Neural progenitor cell (in vitro differentiated cells): ENCODE data around the gene KRT74. TPM values are rescaled to one million over a fixed set of nuclear protein-coding genes. Genes with fewer than 3 reads are reported as not detected.

Experiments
- DNase-seq: peaks from one replicate; pipeline ENCODE4 v3.0.0-alpha.2; 2016; ENCODE audit warnings: low spot score
- H2AFZ ChIP-seq: fragments of 200-600 bp; sonication (generic); replicated peaks from 2 replicates; pipeline ENCODE4 v1.6.1; 2016; ENCODE audit warnings: antibody characterized with exemption
- H3F3A ChIP-seq: fragments of 200-600 bp; sonication (generic); 2 replicates; pipeline ENCODE4 v1.6.1; 2016; ENCODE audit warnings: antibody characterized with exemption, low read depth
- H3K27ac ChIP-seq: fragments of 200-600 bp; sonication (generic); 2 replicates; pipeline ENCODE4 v1.5.1; 2016; ENCODE audit warnings: mild to moderate bottlenecking
- H3K27me3 ChIP-seq: fragments of 200-600 bp; sonication (generic); 2 replicates; pipeline ENCODE4 v1.6.1; 2016; ENCODE audit warnings: mild to moderate bottlenecking, moderate library complexity
- H3K36me3 ChIP-seq: fragments of 200-600 bp; sonication (generic); 2 replicates; pipeline ENCODE4 v1.5.1; 2016
- H3K4me1 ChIP-seq: fragments of 200-600 bp; sonication (generic); 2 replicates; pipeline ENCODE4 v1.6.1; 2016; ENCODE audit warnings: mixed run types
- H3K4me2 ChIP-seq: fragments of 200-600 bp; sonication (generic); 2 replicates; pipeline ENCODE4 v1.6.1; 2016
- H3K4me3 ChIP-seq: fragments of 200-600 bp; sonication (generic); 2 replicates; pipeline ENCODE4 v1.5.1; 2016
- H3K79me2 ChIP-seq: fragments of 200-600 bp; sonication (generic); 2 replicates; pipeline ENCODE4 v1.6.1; 2016; ENCODE audit warnings: low read depth
- H3K9ac ChIP-seq: fragments of 200-600 bp; sonication (generic); 2 replicates; pipeline ENCODE4 v1.6.1; 2016
- H3K9me3 ChIP-seq: fragments of 200-600 bp; sonication (generic); 2 replicates; pipeline ENCODE4 v1.5.1; 2016; ENCODE audit warnings: low read depth
- H4K20me1 ChIP-seq: fragments of 200-600 bp; sonication (generic); 2 replicates; pipeline ENCODE4 v1.6.1; 2016; ENCODE audit warnings: low read depth
- H3K27ac Mint-ChIP-seq: 3 replicates; pipeline ENCODE4 v1.8.0; 2021; ENCODE audit warnings: mixed read lengths
- H3K27me3 Mint-ChIP-seq: 2 replicates; pipeline ENCODE4 v1.8.0; 2022; ENCODE audit warnings: low read depth, mild to moderate bottlenecking, inconsistent platforms, moderate library complexity, mixed read lengths; ENCODE audit not compliant: insufficient read depth
- H3K36me3 Mint-ChIP-seq: 3 replicates; pipeline ENCODE4 v1.8.0; 2021; ENCODE audit warnings: mixed read lengths
- H3K4me1 Mint-ChIP-seq: 3 replicates; pipeline ENCODE4 v1.8.0; 2021; ENCODE audit warnings: mixed read lengths
- H3K4me3 Mint-ChIP-seq: 3 replicates; pipeline ENCODE4 v1.8.0; 2021; ENCODE audit warnings: mild to moderate bottlenecking, moderate library complexity, mixed read lengths
- H3K9me3 Mint-ChIP-seq: 3 replicates; pipeline ENCODE4 v1.8.0; 2020; ENCODE audit warnings: mixed read lengths
- CTCF ChIP-seq: fragments of 200-600 bp; sonication (generic); IDR thresholded peaks from 2 replicates; pipeline ENCODE4 v1.5.1; 2017; ENCODE audit warnings: antibody characterized with exemption, mild to moderate bottlenecking
- EZH2 ChIP-seq: fragments of 200-600 bp; sonication (generic); IDR thresholded peaks from 2 replicates; pipeline ENCODE4 v1.6.1; 2017; ENCODE audit warnings: antibody characterized with exemption, mild to moderate bottlenecking, moderate library complexity
- EZH2phosphoT487 ChIP-seq: fragments of 200-600 bp; sonication (generic); IDR thresholded peaks from 2 replicates; pipeline ENCODE4 v1.6.1; 2017; ENCODE audit warnings: antibody characterized with exemption
- total RNA-seq: library from RNA; depleted of rRNA; stranded (reverse); fragments of >200 nt; gene quantifications from 2 replicates; pipeline ENCODE4 v1.2.3, GENCODE V29; 2015; ENCODE audit warnings: low replicate concordance

The KRT74 gene
- total RNA-seq, 1 donor from 2014 or later, result not detected

DNA sequence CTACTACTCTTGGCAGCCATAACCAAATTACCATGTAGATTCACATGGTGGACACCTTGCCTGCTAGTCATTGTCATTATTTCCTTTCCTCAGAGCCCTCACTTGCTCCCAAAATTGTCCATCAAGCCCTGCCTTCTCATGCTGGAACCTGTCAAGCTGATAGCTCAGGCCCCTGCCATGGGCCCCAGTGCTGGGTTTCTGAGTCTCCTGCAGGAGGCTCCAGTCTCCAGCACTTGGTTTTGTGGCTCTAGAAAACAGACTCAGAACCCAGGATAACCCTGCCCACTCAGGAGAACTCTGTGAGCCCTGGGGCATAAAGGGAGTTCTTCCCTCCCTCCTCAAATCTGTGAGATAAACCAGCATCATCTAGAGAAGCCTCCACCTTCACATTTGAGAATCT, 31.5 kb downstream of the KRT74 start:
- Mint-ChIP-seq H3K4me1 (peaks cover 5% of the 10 kb centered on the region), H3K36me3 (no peaks in the 10 kb centered on the region), H3K4me3 (no peak overlapping the region), H3K27ac (no peak overlapping the region), H3K27me3 (peaks cover 7% of the 10 kb centered on the region), H3K9me3 (peaks cover 3% of the 10 kb centered on the region)
- Histone ChIP-seq H3F3A (no peaks in the 10 kb centered on the region), H3K4me2 (no peak overlapping the region), H3K27ac (no peak overlapping the region), H3K9ac (no peak overlapping the region), H3K4me1 (no peaks in the 10 kb centered on the region), H3K4me3 (no peak overlapping the region), H3K9me3 (no peaks in the 10 kb centered on the region), H3K27me3 (no peaks in the 10 kb centered on the region), H2AFZ (no peak overlapping the region), H3K79me2 (no peaks in the 10 kb centered on the region), H3K36me3 (no peaks in the 10 kb centered on the region), H4K20me1 (no peaks in the 10 kb centered on the region)
- no peak for DNase-seq
- TF ChIP-seq EZH2phosphoT487 (no peak), CTCF (no peak), EZH2 (no peak)

DNA sequence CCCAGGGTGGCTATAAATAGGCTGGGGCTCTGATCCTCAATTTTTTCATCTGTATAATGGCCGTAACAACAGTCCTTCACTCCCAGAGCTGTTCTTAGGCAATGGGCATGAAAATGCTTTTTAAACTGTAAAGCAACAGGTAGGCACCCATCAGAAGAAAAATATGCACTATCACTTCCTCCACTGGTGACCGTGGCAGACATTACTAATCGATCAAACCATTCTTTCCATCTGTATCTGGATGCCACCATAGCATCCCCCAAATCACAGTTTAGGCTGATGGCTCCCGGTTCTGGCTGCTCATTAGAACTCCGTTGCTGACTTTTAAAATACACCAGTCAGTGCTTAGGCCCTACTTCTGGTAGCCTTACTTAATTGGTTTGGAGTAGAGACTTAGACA, 31.9 kb downstream of the KRT74 start:
- peaks cover 3% of the 10 kb centered on the region for H3K9me3 Mint-ChIP-seq
- Histone ChIP-seq H3K9ac (no peak overlapping the region), H3K4me2 (no peak overlapping the region), H3F3A (no peaks in the 10 kb centered on the region), H3K4me3 (no peak overlapping the region), H3K9me3 (no peaks in the 10 kb centered on the region), H3K27ac (no peak overlapping the region), H4K20me1 (no peaks in the 10 kb centered on the region), H3K27me3 (no peaks in the 10 kb centered on the region), H3K36me3 (no peaks in the 10 kb centered on the region), H3K4me1 (no peaks in the 10 kb centered on the region), H2AFZ (no peak overlapping the region), H3K79me2 (no peaks in the 10 kb centered on the region)
- H3K4me3 Mint-ChIP-seq, result no peak overlapping the region
- TF ChIP-seq EZH2 (no peak), CTCF (no peak), EZH2phosphoT487 (no peak)
- peaks cover 5% of the 10 kb centered on the region for H3K4me1 Mint-ChIP-seq
- no peak overlapping the region for H3K27ac Mint-ChIP-seq
- no peak for DNase-seq
- H3K36me3 Mint-ChIP-seq, result no peaks in the 10 kb centered on the region
- peaks cover 6% of the 10 kb centered on the region for H3K27me3 Mint-ChIP-seq

DNA sequence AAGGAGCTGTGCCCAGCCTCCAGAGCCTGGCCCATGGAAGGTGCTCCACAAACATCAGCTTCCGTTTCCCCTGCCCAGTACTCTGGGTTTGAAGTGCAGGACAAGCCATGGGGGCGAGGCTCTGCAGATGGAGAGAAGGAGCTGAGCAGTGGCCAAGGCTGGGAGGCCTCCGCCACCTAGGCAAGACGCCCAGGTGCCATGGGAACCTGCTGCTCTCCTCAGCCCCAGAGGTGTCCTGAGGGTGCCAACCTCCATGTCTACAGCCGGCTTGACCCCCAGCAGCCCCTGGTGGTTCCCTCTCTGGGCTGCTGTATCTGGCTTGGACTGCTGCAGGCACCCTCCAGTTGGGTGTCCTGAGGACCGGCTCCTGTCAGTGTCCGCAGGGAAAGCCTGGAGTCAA, 33.1 kb downstream of the KRT74 start:
- no peak overlapping the region for H3K27ac Mint-ChIP-seq
- peaks cover 5% of the 10 kb centered on the region for H3K4me1 Mint-ChIP-seq
- Histone ChIP-seq H3K4me2 (no peak overlapping the region), H3K27me3 (no peaks in the 10 kb centered on the region), H3K36me3 (no peaks in the 10 kb centered on the region), H3K9ac (no peak overlapping the region), H2AFZ (no peak overlapping the region), H4K20me1 (no peaks in the 10 kb centered on the region), H3F3A (no peaks in the 10 kb centered on the region), H3K27ac (no peak overlapping the region), H3K4me1 (no peaks in the 10 kb centered on the region), H3K4me3 (no peak overlapping the region), H3K79me2 (no peaks in the 10 kb centered on the region), H3K9me3 (no peaks in the 10 kb centered on the region)
- peaks cover 5% of the 10 kb centered on the region for H3K27me3 Mint-ChIP-seq
- H3K9me3 Mint-ChIP-seq, result peaks cover 3% of the 10 kb centered on the region
- no peak for TF ChIP-seq EZH2
- no peak for TF ChIP-seq EZH2phosphoT487
- TF ChIP-seq CTCF, result no peak
- H3K4me3 Mint-ChIP-seq, result no peak overlapping the region
- H3K36me3 Mint-ChIP-seq, result no peaks in the 10 kb centered on the region
- no peak for DNase-seq

GRCh38 chr12:52539821-52540173, 33.8 kb downstream of the KRT74 start:
- no peaks in the 10 kb centered on the region for H3K36me3 Mint-ChIP-seq
- Histone ChIP-seq H3K9me3 (no peaks in the 10 kb centered on the region), H3K79me2 (no peaks in the 10 kb centered on the region), H3K27ac (no peak overlapping the region), H3K4me2 (no peak overlapping the region), H3F3A (no peaks in the 10 kb centered on the region), H3K4me3 (no peak overlapping the region), H4K20me1 (no peaks in the 10 kb centered on the region), H3K27me3 (no peaks in the 10 kb centered on the region), H2AFZ (no peak overlapping the region), H3K36me3 (no peaks in the 10 kb centered on the region), H3K9ac (no peak overlapping the region), H3K4me1 (no peaks in the 10 kb centered on the region)
- peaks cover 5% of the 10 kb centered on the region for H3K27me3 Mint-ChIP-seq
- no peak overlapping the region for H3K27ac Mint-ChIP-seq
- DNase-seq, result no peak
- peaks cover 5% of the 10 kb centered on the region for H3K4me1 Mint-ChIP-seq
- no peak for TF ChIP-seq EZH2
- no peak for TF ChIP-seq CTCF
- TF ChIP-seq EZH2phosphoT487, result no peak
- peaks cover 3% of the 10 kb centered on the region for H3K9me3 Mint-ChIP-seq
- H3K4me3 Mint-ChIP-seq, result no peak overlapping the region
